Right lobe of liver (tissue), 6 donors: Measurements from ENCODE around the gene SPATA6L. TPM values are rescaled to one million over a fixed set of nuclear protein-coding genes. Genes with fewer than 3 reads are reported as not detected.

Experiments
- ATAC-seq, 4 donors: fragments of 200-7000 bp; cut with Tn5 transposase; one replicate each; pipeline ENCODE4 v1.9.1; 2020; ENCODE audit warnings: mild to moderate bottlenecking in 4 of 4, moderate library complexity in 4 of 4
- DNase-seq, 3 donors: peaks; one replicate each; pipeline ENCODE4 v3.0.0-alpha.2; 2020
- H3K27ac ChIP-seq, 3 donors: fragments of 200-600 bp; one replicate each; pipeline ENCODE4 v1.8.0; 2022
- H3K27me3 ChIP-seq, 2 donors: fragments of 200-600 bp; one replicate each; pipeline ENCODE4 v1.8.0; 2022
- H3K36me3 ChIP-seq, 4 donors: fragments of 200-600 bp; sonication (generic) in 1 of 4; one replicate each; pipeline versions ENCODE4 v1.5.1 to v1.8.0; 2017 to 2022; ENCODE audit warnings: control low read depth in 1 of 4
- H3K4me1 ChIP-seq, 4 donors: fragments of 200-600 bp; sonication (generic) in 1 of 4; one replicate each; pipeline versions ENCODE4 v1.5.1 to v1.8.0; 2017 to 2022; ENCODE audit warnings: control low read depth in 1 of 4
- H3K4me3 ChIP-seq, 3 donors: fragments of 200-600 bp; one replicate each; pipeline ENCODE4 v1.8.0; 2022
- H3K9me3 ChIP-seq, 4 donors: fragments of 200-600 bp; sonication (generic) in 1 of 4; one replicate each; pipeline versions ENCODE4 v1.5.1 to v1.8.0; 2017 to 2022; ENCODE audit warnings: control low read depth in 1 of 4
- CTCF ChIP-seq, 4 donors: fragments of 200-600 bp in 3 of 4; fragments of 450-650 bp in 1 of 4; IDR thresholded peaks; one replicate each; pipeline versions ENCODE4 v1.5.1 to v1.8.0; 2016 to 2022; ENCODE audit warnings: antibody characterized with exemption in 4 of 4, mild to moderate bottlenecking in 2 of 4
- POLR2A ChIP-seq: fragments of 450-650 bp; IDR thresholded peaks from one replicate; pipeline ENCODE4 v1.6.1; 2017; ENCODE audit warnings: antibody characterized with exemption, mild to moderate bottlenecking
- WGBS: methylation state at CpG from one replicate; pipeline ENCODE4 v1.1.6; 2018; ENCODE audit warnings: low coverage, low lambda C conversion rate; ENCODE audit not compliant: insufficient coverage; ENCODE audit errors: missing lambda C conversion rate; 5-methylcytosine and 5-hydroxymethylcytosine counted together
- intact Hi-C, 2 donors: fragments of 100-400 bp; cut with DNase I; formaldehyde crosslinking; loops; one replicate each; pipeline versions ENCODE4 v1.11.2 to v1.14.1; 2022
- total RNA-seq, 6 experiments: library from RNA; depleted of rRNA in 2 of 6; stranded (reverse); fragments of >200 nt in 2 of 6; fragmentation: NEBNext Ultra II Directional in 3 of 6; extraction: Animal tissue kit (Norgen Biotek cat#: 25700) in 3 of 6; gene quantifications; one replicate each; pipeline versions ENCODE4 v1.1.0 to v1.2.4, GENCODE V29; 2016 to 2023
- donor health status: DM: no; HTN: yes; CAD: no.
- donor health status: DM: no; HTN: no; CAD: no.
- donor health status: DM: no; HTN: no; CAD: no.
- donor health status: DM: no; HTN: yes; CAD: no.
- donor health status: DM: no; HTN: yes; CAD: no.

SPATA6L gene
- total RNA-seq, 6 experiments from 2014 or later = 3.7 to 18.8 (median 5.0) TPM

DNA sequence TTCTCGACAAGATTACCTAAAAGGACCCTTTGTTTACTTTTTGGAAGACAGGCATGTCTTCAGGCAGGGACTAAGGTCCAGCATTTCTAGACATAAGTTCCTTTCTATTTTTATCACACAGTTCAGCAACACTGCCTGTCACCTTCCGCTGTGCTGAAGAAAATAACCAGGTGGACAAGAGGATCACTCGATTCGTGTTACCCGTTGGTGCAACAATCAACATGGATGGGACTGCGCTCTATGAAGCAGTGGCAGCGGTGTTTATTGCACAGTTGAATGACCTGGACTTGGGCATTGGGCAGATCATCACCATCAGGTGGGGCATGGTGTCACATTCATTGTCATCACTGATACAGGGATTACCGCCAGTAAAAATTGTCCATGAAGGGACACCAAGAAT is 89.8 kb downstream of the SPATA6L start:
- H3K4me1 ChIP-seq = peaks cover 0 to 61% (median 21%) of the 10 kb centered on the region in 4 donors
- H3K4me3 ChIP-seq = no peak overlapping the region
- peaks cover 0 to 15% (median 5%) of the 10 kb centered on the region in 4 donors for H3K36me3 ChIP-seq
- ATAC-seq (no peak), DNase-seq (no peak)
- H3K9me3 ChIP-seq = no peaks in the 10 kb centered on the region
- H3K27me3 ChIP-seq = no peaks in the 10 kb centered on the region
- WGBS = 91% methylated on average over 8 of the region's 8 CpGs
- peak overlapping the region in 2 of 3 donors; percentile 76 to 84 for H3K27ac ChIP-seq
- intact Hi-C loops = no loop called here
- TF ChIP-seq CTCF (IDR thresholded peaks at IDR 0.05) (no peak), POLR2A (no peak)

GRCh38 chr9:4575997-4576396 is 90.3 kb downstream of the SPATA6L start:
- no peak overlapping the region for H3K4me3 ChIP-seq
- WGBS = 57% methylated on average over 8 of the region's 8 CpGs
- no peaks in the 10 kb centered on the region for H3K27me3 ChIP-seq
- no peaks in the 10 kb centered on the region for H3K9me3 ChIP-seq
- ATAC-seq = no peak
- TF ChIP-seq CTCF (IDR thresholded peaks at IDR 0.05) (no peak), POLR2A (no peak)
- H3K4me1 ChIP-seq = peaks cover 0 to 56% (median 19%) of the 10 kb centered on the region in 4 donors
- intact Hi-C loops = no loop called here
- H3K36me3 ChIP-seq = peaks cover 0 to 15% (median 5%) of the 10 kb centered on the region in 4 donors
- no peak for DNase-seq
- peak overlapping the region in 2 of 3 donors; percentile 76 to 84 for H3K27ac ChIP-seq

DNA sequence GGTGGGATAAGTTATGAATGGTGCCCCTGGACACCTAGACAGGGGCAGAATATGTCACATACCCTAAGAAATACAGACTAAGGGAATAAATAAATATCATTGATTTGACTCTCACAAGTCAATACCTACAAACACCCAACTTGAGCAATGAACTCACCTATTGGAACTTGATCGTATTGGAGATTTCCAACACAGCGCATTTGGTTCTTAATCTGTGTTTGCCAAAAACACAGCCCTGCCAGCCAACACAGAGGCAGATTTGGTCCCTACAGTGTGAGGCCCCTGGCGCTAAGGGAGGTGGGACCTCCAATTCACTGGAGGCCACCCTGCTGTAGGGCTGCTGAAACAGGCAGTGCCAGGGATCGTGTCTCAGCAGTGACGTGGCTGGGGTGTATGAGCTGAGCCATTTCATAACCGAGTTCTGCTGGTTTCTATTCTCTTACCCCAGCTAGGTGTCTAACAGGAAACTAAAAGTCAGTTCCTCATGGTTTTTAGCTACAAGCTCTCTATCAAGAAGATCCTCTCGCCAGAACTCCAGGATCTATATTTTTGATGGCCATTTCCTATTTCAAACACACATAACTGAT is 91.5 kb downstream of the SPATA6L start:
- peak; percentile 53 to 69 (median 67) for ATAC-seq
- intact Hi-C loops = no loop called here
- Histone ChIP-seq H3K9me3 (no peaks in the 10 kb centered on the region), H3K27ac (peak overlapping the region; percentile 65 to 84 (median 76)), H3K36me3 (peaks cover 0 to 18% (median 5%) of the 10 kb centered on the region in 4 donors), H3K27me3 (no peaks in the 10 kb centered on the region), H3K4me1 (peaks cover 0 to 45% (median 14%) of the 10 kb centered on the region in 4 donors), H3K4me3 (no peak overlapping the region)
- DNase-seq = peak; percentile 50 to 71 (median 57)
- WGBS = 41% methylated on average over 3 of the region's 7 CpGs
- TF ChIP-seq CTCF (IDR thresholded peaks at IDR 0.05) (no peak), POLR2A (no peak)

DNA sequence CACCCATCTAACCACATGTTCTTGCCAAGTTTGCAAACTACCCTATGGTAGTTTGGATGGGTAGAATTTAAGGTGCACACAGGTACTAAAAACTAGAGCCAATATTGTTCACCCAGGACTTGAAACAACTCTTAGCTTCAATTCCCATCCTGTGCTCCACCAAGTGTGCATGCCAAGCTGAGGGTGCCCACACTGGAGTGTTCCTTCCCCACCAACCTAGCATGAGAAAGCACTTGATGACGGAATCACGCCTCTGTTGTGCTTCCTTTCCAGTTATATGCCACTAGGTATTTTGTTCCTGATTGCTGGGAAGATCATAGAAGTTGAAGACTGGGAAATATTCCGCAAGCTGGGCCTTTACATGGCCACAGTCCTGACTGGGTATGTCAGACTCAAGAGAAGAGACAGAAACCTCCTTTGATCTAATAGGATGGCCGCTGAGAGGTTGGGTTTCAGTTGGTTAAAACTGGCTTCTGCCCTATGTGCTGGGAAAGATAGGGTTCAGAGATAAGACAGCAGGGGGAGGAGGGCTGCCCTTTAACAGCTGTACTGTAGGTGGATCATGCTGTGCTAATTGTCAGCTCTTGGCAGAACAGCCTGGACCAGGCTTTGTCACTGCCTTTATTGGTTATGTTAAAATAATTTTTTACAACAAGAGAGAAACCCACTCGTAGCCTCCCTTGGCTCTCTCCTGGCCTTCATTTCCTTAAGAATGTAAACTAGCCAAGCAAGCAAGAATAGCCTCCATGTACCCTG is 92.5 kb downstream of the SPATA6L start:
- no peak for DNase-seq
- peak in 3 of 4 donors; percentile 35 to 74 (median 43) for ATAC-seq

More for the DNA sequence above, 92.5 kb downstream of the SPATA6L start:
- Histone ChIP-seq H3K4me3 (no peak overlapping the region), H3K9me3 (no peaks in the 10 kb centered on the region), H3K27me3 (no peaks in the 10 kb centered on the region), H3K36me3 (peaks cover 0 to 21% (median 5%) of the 10 kb centered on the region in 4 donors), H3K4me1 (peaks cover 0 to 36% (median 12%) of the 10 kb centered on the region in 4 donors), H3K27ac (peak overlapping the region; percentile 65 to 84 (median 76))
- intact Hi-C loops = no loop called here
- 94% methylated on average over 5 of the region's 5 CpGs for WGBS
- TF ChIP-seq POLR2A (no peak), CTCF (IDR thresholded peaks at IDR 0.05) (no peak)
